Stimulated activated CD8-positive, alpha-beta memory T cell treated with anti-CD3 and anti-CD28 coated beads, Interleukin-4, amount 100 ng/mL, for 4 hours (primary cell): ENCODE results near the gene DDN.

Experiments
- DNase-seq, 2 donors: peaks; one replicate each; pipeline ENCODE4 v3.0.0-alpha.2; 2020; ENCODE audit warnings: low read depth in 2 of 2, low spot score in 1 of 2

DDN gene

GRCh38 chr12:48968467-48968866, 30.7 kb downstream of the DDN start:
- no peak for DNase-seq

DNA sequence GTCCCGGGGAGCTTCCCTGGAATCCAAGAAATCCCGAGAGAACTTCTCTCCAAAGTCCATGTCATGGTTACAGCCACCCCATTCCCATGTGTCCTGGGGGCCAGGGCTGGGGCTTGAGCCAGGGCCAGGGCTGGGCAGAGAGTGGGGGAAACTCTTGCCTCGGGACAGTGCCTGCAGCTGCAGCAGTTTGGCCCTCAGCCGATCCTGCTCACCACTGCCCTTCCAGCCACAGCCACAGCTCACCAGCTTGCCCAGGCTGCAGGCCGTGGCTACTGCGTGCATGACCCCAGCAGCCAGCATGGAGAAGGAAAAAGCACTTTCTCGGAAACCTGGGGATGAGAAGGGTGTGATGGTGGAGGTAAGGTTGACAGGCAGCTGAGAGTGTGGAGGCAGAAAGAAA, 31.2 kb downstream of the DDN start:
- DNase-seq = no peak

GRCh38 chr12:48966177-48966895, 32.8 kb downstream of the DDN start:
- no peak for DNase-seq

GRCh38 chr12:48965298-48965838, 33.8 kb downstream of the DDN start:
- DNase-seq = no peak

- no peak for DNase-seq
Measured at GRCh38 chr12:48961801-48962200, 37.4 kb downstream of the DDN start.

DNA sequence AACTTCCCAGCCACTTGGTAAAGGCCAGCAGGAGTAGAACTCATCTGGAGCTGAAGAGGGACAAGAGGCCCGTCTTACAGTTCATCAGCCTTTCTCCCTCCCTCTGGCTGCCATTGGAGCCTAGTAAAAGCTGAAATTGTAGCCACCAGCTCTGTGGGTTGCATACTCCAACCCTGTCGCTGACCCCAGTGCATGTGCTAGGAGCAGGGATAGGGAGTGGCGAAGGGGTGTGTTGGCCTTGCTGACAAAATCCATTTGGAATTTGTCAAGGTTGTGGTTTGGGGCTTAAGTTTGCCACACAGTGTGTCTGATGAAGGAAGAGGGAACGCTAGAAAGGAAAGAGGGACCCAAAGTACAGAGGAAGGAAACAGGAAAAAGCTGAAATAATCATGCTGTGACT, 37.8 kb downstream of the DDN start:
- DNase-seq = no peak

DNA sequence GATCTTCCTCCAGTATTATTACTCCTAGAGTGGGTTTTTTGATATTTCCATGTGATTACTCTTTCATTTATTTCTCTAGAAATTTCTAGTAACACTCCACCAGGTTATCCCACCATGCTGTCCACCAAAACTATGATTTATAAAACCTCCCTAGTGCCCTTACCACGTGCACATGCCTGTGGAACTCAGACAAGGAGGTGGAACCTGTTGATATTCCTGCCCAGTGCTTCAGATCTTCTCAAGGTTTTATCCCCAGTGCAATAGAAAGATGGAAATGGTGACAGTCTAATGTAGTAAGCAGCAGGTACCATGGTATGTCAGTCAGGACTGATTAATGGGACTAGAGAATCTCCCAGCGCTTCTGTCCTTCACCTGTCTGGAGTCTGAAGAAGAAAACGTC, 38.3 kb downstream of the DDN start:
- DNase-seq = no peak

DNA sequence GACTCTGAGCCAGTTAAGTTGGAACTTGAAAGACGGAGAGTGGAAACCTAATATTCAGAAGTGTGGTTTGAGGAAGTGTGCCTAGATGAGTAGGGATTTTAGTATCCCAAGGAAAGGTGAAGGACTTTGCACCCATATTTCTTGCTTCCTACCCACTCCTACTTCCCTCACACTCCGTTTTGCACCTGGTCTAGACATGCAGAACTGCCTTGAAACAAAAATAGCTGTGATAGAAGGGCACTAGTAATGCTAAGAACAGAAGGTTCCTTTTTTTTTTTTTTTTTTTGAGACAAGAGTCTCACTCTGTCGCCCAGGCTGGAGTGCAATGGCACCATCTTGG, 41.2 kb downstream of the DDN start:
- DNase-seq = no peak

DNA sequence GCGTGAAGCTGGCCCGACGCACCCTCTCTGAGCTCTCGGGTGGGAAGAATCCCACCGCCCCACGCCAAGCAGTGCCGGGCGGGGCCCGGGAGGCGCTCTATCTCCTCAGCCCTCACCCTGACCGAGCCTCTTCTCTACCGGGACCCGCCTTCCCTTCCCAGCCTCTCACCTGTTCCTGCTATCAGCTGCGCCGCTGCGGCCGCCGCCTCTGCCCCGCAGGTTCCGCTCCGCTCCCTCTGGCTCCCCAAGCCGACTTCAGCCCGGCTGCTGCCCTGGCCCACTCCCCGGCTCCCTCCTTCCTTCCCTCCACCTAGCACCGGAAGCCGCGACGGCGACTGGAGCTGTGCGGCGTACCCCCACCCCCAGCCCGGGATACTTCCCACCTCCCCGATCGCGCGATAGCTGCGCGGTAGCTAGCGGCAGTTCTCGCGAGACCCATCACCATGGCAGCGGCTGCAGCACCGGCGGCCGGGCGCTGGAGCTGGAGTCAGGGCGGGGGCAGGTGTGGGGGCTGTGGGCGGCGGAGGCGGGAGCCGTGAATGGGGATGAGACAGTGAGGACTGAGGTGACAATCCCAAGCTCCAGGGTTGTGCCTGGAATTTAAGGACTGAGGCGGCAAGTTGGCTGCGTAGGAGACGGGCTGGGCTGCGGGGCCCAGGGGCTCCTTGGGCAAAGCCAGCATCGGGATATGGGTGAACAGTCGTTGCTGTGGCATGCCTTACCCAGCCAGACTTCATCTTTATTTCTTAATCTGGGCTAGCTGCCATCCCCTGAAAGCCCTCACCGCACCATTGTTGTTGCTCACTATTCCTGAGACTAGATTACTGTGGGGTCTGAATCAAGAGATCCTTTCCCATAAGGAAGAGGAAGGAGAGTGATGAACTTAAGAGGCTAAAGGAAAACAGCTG, 41.8 kb downstream of the DDN start, which contains the start of gene ARF3:
TSS of gene ARF3 (minus strand) at position 347 of the 908 bp plus-strand sequence. CDS start 16,392 bp downstream, outside the sequence.
- DNase-seq = peak; percentile 73 to 84

DNA sequence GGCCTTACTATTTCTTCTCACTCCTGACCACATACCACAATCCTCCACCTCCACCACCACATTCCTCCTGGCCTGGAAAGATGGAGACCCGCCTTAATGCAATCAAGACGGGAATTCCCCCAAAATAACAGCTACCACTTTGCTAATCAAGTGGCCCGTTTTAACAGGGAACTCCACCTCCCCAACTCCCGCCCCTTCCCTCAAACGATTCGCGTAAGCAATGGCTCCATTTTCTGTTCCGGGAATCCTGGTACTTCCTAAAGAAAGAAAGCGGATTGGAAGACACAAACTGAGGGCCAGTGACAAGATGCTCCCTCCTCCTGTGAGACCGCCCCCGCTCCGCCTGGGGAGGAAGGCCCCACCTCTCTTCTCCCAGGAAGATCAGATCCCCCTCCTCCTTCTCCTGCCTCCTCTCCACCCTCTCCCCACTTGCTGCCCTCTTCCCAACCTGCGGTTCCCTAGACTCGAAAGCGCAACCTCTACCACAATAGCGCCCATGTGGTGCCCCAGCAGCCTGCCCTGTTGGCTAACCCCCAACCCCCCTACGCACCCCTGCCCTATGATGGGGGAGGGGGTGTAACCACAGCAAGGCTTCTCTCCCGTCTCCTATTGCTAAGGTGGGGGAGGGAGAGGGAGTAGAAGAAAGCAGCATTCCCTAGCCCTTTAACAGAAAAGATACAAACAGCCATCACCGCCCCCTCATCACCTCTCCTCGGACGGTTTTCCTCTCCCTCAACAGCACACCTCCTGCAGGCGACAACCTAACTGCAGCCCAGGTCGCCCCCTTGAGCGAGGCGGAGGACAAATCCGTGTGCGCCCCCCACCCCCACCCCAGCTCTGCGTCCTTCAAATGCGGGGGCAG, 42.7 kb downstream of the DDN start:
- no peak for DNase-seq

DNA sequence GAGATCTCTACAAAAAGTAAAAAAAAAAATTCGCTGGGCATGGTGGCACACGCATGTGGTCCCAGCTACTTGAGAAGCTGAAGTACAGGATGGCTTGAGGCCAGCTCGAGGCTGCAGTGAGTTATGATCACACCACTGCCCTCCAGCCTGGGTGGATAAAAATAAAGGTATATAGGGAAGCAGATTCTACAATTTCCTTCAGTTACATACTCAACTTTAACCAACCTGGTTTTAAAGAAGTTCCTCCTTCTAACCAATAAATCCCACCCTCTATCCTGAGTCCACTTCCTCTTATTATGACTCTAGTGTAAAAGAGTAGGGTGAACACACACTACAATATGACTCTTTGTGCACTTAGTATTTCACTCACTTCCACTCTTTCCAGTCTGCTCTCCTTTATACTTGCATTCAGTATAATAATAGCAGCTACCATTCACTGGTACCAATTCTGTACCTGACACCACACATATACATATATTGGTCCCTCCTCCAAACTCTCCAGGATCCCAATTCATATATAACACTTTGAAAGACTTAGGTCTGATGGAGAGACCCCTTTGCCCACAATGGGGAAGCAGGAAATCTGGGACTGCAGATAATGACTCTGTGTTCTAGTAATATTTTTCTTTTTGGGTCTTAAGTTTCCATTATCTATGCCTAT, 44.2 kb downstream of the DDN start:
- no peak for DNase-seq

- DNase-seq = no peak
Measured at GRCh38 chr12:48954061-48954460, 45.1 kb downstream of the DDN start.

DNA sequence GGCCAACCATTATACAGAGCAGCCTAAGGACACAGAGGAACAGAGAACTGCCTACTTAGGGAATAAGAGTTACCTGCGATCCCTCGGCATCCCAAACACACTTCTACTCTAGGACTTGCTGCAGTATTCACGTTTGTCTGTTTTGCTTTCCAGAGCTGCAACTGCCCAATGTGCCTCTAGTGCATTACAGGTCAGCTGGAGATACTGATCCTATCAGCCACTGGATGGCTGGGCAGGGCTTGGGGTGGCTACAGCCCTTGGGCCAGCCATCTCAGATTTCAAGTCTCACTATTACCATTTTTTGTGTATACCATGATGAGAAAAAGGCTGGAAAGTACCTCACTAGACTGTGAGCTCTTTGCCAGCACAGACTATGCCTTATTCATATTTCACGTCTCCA, 46.5 kb downstream of the DDN start:
- DNase-seq = no peak

DNA sequence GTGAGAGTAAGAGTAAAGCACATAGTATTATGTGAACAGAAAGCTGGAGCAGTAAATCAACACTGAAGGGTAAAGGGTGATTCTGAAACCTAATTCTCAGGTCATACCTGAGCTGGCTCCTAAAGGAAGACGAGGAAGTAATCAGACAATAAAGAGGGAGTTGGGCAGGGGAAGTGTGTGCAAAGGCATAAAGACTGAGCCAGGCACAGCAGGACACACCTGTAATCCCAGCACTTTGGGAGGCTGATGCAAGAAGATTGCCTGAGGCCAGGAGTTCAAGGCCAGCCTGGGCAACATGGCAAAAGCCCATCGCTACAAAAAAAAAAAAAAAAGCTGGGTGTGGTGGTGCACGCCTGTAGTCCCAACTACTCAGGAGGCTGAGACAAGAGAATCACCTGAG, 51.4 kb downstream of the DDN start:
- no peak for DNase-seq

DNA sequence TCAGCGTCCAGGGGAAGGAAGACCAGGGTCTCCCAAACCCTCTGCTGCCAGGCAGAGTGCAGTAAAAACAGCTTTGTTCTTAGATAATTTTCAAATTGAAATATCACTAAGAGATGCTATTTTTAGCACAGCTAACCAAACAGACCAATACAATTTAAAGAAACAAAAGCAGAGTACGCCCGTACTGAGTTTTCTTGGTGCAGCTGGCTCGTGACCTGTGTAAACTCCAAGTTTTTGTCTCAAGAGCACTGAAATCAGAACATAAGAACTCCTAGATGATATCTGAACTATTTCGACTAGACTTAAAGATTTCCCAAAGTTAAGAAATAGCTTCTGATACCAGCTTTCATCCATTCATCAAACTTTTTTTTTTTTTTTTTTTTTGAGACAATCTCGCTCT, 52.2 kb downstream of the DDN start:
- DNase-seq = no peak

GRCh38 chr12:48946205-48946604, 53.0 kb downstream of the DDN start:
- DNase-seq = no peak
